ENCODE measurements around the gene ZNF236.

Gene ZNF236

DNA sequence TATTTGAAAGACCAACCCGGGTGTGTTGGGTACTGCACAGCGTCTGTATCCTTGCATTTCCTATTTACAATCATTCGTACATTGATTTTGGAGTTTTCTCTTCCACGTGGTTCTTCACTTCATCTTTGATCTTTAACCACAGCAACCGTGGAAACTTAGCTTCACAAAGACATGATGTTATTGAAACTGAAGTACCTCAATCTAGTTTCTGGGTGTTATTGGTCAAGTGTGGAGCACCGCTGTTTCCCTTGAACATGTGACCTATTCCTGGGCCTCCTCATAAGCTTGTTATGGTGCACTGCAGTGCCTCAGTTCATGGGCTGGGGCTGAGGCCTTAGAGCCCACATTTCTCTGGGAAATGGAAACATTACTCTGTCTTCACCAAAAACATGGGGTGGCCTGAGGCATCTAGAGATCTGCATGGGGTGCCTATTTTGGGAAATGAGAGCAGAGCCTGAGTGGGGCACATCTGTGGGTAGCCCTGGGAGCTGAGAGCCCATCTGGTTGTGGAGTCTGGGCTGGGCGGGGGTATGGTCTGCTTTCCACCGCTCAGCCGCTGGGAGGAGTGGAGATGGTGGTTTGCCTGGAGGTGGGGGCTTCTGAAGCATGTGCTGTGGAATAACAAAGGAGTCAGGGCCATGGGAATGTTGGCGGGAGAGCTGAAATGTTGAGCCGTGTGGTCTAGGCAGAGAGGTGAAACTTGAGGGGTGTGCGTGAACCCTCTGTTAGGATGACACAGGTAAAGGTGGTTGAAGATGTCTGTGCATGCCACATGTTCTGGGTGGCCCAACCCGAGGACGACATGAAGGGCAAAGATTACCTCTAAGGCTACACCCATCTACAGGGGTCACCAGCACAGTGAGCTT is 37.4 kb downstream of the ZNF236 start:
- DNase-seq (ENCODE audit: low read depth): no peak

DNA sequence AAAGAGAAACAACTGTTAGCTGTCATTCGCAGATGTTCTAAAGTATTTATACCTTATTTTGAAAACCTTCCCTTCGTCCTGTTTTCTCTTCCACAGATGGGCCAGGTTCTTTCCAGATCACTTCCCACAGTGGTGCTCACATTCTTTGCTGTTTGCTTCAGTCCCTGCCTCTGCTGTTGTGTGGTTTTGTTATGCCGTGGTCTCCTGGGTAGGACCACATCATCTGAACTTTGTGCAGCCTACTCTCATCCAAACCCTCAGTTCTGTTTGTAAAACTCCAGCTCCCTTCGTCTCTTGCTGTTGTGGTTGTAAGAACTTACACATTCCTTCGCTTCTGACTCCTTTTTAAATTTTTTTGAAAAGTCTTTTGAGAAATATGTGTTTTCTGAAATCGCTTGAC is 38.1 kb downstream of the ZNF236 start:
- DNase-seq (ENCODE audit: low read depth): no peak

DNA sequence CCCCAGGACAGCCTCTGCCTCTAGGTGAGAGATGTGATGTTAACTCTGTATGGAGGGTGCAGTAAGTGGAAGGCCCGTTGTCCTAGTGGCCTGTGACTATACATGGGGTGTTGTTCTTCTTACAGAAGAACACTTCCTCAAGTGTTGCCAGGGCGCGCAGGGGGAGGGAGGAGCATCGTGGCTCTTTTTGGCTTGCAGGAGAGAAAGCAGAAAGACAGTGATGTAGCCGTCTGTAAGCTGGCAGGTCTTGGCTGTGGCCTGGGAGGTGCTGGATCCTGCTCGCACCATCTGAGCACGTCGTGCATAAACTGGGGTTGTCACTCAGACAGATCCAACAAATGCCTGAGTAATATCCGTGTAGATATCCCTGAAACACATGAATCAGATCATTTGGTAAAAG is 44.3 kb downstream of the ZNF236 start:
- no peak for DNase-seq (ENCODE audit: low read depth)

- DNase-seq (ENCODE audit: low read depth): no peak
Observed at GRCh38 chr18:76873311-76873710, 51.0 kb downstream of the ZNF236 start.

- DNase-seq (ENCODE audit: low read depth): no peak
Observed at GRCh38 chr18:76873713-76874112, 51.4 kb downstream of the ZNF236 start.

GRCh38 chr18:76874642-76875389 is 52.5 kb downstream of the ZNF236 start:
- DNase-seq (ENCODE audit: low read depth): no peak

GRCh38 chr18:76875390-76876325 is 53.3 kb downstream of the ZNF236 start:
- DNase-seq (ENCODE audit: low read depth): peak; percentile 30

- no peak for DNase-seq (ENCODE audit: low read depth)
Observed at GRCh38 chr18:76878426-76878825, 56.1 kb downstream of the ZNF236 start.

GRCh38 chr18:76880026-76880425 is 57.7 kb downstream of the ZNF236 start:
- no peak for DNase-seq (ENCODE audit: low read depth)

- DNase-seq (ENCODE audit: low read depth): no peak
Observed at GRCh38 chr18:76881744-76882143, 59.4 kb downstream of the ZNF236 start.

DNA sequence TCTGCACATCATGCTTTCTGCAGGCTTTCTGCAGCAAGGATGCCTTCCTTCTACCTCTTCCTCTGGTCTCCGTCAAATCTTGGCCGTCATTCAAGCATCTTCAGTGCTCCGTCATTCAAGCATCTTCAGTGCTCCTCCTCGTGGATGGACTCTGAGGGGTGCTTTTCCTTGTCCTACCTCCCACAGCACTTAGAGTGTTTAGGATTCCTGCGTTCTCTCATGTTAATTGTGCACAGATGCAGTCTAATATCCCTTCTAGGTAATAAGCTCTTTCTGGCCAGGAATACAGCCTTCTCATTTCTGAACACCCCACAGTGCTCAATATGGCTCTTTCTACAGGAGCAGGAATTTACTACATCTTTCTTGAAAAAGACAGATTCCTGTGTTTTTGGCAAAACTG is 59.8 kb downstream of the ZNF236 start:
- DNase-seq (ENCODE audit: low read depth): no peak

DNA sequence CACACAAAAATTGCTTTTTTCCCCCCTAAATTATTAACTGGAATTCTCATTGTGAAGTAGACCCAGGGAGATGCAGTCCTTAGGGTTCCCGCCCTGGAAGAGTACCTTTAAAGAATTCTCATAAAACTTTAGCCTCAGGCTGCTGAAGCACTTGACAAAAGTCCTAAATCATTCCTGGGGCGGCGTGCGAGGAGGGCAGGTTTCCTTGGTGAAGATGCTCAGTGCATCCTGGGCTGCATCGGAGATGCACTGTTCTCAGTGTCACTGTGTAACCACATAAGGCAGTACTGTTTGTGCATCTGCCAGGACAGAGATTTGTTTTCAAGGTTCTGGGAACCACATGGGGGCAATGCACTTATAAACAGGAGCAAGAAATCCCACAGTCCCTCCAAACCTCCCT is 62.6 kb downstream of the ZNF236 start:
- no peak for DNase-seq (ENCODE audit: low read depth)

DNA sequence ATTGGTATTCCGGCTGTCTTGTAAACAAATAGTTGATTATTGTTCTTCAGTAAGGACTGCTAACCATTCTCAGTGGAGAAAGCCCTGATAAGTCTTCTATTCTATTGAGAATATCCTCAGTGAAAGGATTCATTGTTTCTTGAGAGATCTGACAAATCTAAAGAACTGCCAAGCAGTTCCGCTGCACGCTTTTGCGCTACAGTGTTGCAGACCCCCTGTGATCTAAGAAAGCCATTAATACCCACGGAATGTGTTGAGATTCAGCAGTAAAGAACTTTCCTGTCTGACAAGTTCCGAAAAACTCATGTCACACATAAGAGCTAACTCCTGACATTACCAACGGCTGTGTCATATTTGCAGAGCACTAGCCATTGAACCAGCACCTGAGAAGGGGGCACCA is 63.8 kb downstream of the ZNF236 start:
- no peak for DNase-seq (ENCODE audit: low read depth)

DNA sequence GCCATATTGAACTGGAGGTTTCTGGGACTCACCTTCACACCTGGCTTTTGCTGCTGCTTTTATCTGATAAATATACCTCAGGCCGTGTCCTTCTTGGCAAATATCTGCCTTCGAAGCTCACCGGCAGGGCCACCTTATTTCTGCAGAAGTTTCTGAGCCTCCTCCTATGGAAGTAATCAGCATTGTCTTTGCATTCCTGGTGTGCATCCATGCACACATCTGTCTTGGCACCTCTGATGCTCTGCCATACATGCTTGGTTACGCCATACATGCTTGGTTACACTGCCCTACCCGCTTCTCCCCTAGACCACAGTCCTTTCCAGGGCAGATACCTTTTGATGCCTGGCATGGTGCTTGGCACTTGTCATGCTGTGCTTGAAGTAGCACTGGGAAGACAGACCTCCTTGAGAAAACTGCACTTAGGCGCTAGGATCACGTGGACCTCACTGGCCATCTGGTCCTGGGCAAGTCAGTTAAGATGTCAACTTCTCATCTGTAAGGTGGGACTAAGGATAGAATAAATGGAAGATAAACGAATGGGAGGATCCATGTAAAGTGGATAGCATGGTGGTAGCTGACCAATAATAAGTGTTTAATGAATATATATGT is 66.8 kb downstream of the ZNF236 start:
- DNase-seq (ENCODE audit: low read depth): no peak

DNA sequence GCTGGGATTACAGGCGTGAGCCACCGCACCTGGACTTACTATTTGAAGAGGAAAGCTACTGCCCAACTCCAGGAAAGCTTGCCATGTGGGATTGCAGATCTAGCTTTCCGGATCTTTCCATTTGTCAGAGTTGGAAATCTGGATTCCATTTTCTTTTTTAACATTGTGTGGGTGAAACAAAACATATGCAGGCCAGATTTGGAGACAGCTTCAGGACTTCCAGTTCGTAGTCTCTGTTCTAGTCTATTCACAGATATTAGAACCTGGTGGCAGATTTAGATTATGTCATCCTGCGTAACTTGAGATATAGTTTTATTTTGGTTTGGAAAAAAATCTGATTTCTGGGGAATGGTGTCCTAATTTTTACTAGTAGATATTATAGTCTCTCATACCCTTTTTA is 70.5 kb downstream of the ZNF236 start:
- DNase-seq (ENCODE audit: low read depth): no peak

GRCh38 chr18:76894566-76895346 is 72.4 kb downstream of the ZNF236 start:
- DNase-seq (ENCODE audit: low read depth): no peak

DNA sequence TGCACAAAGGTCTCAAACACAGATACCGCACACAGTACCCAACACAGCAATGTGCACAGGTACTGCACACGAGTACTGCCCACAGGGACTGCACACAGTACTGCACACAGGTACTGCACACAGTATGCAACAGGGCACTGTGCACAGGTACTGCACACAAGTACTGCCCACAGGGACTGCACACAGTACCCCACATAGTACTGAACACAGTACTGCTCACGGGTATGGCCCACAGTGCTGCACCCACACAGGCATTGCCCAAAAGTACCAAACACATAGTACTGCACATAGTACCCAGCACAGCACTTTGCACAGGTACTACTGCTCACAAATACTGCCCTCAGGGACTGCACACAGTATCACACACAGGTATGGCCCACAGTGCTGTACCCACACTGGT is 73.1 kb downstream of the ZNF236 start:
- DNase-seq (ENCODE audit: low read depth): no peak

- no peak for DNase-seq (ENCODE audit: low read depth)
Observed at GRCh38 chr18:76896677-76897076, 74.3 kb downstream of the ZNF236 start.

DNA sequence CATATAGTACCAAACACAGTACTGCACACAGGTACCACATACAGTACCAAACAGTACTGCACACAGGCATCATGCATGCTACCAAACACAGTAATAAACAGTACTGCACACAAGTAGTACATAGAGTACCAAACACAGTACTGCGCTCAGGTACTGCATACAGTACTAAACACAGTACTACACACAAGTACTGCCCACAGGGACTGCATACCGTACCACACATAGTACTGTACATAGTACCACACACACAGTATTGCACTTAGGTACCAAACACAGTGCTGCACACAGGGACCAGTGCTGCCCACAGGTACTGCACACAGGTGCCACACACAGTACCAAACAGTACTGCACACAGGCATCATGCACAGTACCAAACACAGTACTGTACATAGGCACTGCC is 74.9 kb downstream of the ZNF236 start:
- no peak for DNase-seq (ENCODE audit: low read depth)

DNA sequence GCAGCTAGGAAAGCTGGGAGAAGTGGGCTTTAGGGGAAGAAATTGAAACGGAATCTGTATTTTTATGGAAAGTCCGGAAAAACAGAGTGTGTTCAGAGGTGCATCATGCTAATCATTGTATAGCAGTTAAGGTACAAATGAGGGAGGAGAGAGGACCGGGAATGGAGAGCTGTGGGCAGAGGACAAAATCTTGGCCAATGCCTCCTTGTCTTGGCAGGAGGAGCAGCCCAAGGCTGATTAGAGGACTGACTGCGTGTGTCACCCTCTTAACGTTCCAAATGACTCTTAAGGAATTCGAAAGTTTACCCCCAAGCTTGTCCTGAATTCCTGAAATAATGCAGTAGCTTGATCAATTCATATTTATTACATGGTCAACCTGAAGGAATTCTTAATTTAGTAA is 81.0 kb downstream of the ZNF236 start:
- DNase-seq (ENCODE audit: low read depth): no peak

GRCh38 chr18:76905821-76906220 is 83.5 kb downstream of the ZNF236 start:
- no peak for DNase-seq (ENCODE audit: low read depth)
